Mesenchymal stem cell (in vitro differentiated cells and primary cell): ENCODE measurements around the gene MSI2.

ENCODE experiments used
- DNase-seq: peaks from one replicate; pipeline ENCODE4 v3.0.0-alpha.2; 2013
- H2AFZ ChIP-seq: one replicate; pipeline ENCODE4 v1.6.1; 2013; ENCODE audit warnings: low read depth, mild to moderate bottlenecking, control low read depth, inconsistent platforms, low read length, moderate library complexity
- H2AK5ac ChIP-seq: 2 replicates; pipeline ENCODE4 v1.6.1; 2013; ENCODE audit warnings: low read length, moderate library complexity, mild to moderate bottlenecking, inconsistent platforms; ENCODE audit not compliant: severe bottlenecking
- H2BK120ac ChIP-seq: one replicate; pipeline ENCODE4 v1.6.1; 2013; ENCODE audit warnings: low read depth, mild to moderate bottlenecking, inconsistent platforms, low read length, moderate library complexity
- H2BK12ac ChIP-seq, 2 experiments: one replicate each; pipeline ENCODE4 v1.6.1; 2013; ENCODE audit warnings: inconsistent platforms in 2 of 2, low read length in 2 of 2, mild to moderate bottlenecking in 2 of 2, moderate library complexity in 2 of 2, control low read depth in 1 of 2
- H2BK15ac ChIP-seq: one replicate; pipeline ENCODE4 v1.6.1; 2013; ENCODE audit warnings: mild to moderate bottlenecking, low read depth, inconsistent platforms; ENCODE audit not compliant: poor library complexity, severe bottlenecking
- H2BK5ac ChIP-seq: 2 replicates; pipeline ENCODE4 v1.6.1; 2013; ENCODE audit warnings: low read depth, mild to moderate bottlenecking, low read length, control low read depth, inconsistent platforms; ENCODE audit not compliant: poor library complexity, severe bottlenecking
- H3K14ac ChIP-seq, 2 experiments: one replicate each; pipeline ENCODE4 v1.6.1; 2013; ENCODE audit warnings: inconsistent platforms in 2 of 2, low read length in 2 of 2, control low read depth in 1 of 2, mild to moderate bottlenecking in 1 of 2, moderate library complexity in 1 of 2
- H3K18ac ChIP-seq, 2 experiments: one replicate each; pipeline ENCODE4 v1.6.1; 2013; ENCODE audit warnings: inconsistent platforms in 2 of 2, low read length in 2 of 2, control low read depth in 1 of 2, low read depth in 1 of 2, mild to moderate bottlenecking in 1 of 2
- H3K23ac ChIP-seq, 2 experiments: one replicate each; pipeline ENCODE4 v1.6.1; 2013; ENCODE audit warnings: inconsistent platforms in 2 of 2, low read length in 2 of 2, mild to moderate bottlenecking in 2 of 2, moderate library complexity in 2 of 2, control low read depth in 1 of 2
- H3K27ac ChIP-seq: 2 replicates; pipeline ENCODE4 v1.5.1; 2013; ENCODE audit warnings: mild to moderate bottlenecking, moderate library complexity, low read length, control low read depth, inconsistent platforms; ENCODE audit not compliant: poor library complexity, severe bottlenecking
- H3K27me3 ChIP-seq, 2 experiments: 2 replicates each; pipeline versions ENCODE4 v1.6.1 to v1.7.0; 2013; ENCODE audit warnings: low read length in 2 of 2, mild to moderate bottlenecking in 2 of 2, moderate library complexity in 2 of 2, control low read depth in 1 of 2, inconsistent platforms in 1 of 2; ENCODE audit not compliant: control insufficient read depth in 1 of 2, insufficient read depth in 1 of 2
- H3K36me3 ChIP-seq, 2 experiments: 2 replicates each; pipeline versions ENCODE4 v1.6.1 to v1.7.0; 2013; ENCODE audit warnings: low read length in 2 of 2, control low read depth in 1 of 2, inconsistent platforms in 1 of 2, low read depth in 1 of 2, mild to moderate bottlenecking in 1 of 2; ENCODE audit not compliant: insufficient read depth in 2 of 2, control insufficient read depth in 1 of 2
- H3K4ac ChIP-seq, 2 experiments: one replicate each; pipeline ENCODE4 v1.6.1; 2013; ENCODE audit warnings: inconsistent platforms in 2 of 2, low read length in 2 of 2, mild to moderate bottlenecking in 2 of 2, moderate library complexity in 2 of 2, control low read depth in 1 of 2, low read depth in 1 of 2
- H3K4me1 ChIP-seq: 2 replicates; pipeline ENCODE4 v1.6.1; 2013; ENCODE audit warnings: low read depth, low read length, control low read depth; ENCODE audit not compliant: control insufficient read depth, insufficient read depth
- H3K4me2 ChIP-seq: 2 replicates; pipeline ENCODE4 v1.6.1; 2013; ENCODE audit warnings: low read length, mild to moderate bottlenecking, inconsistent platforms; ENCODE audit not compliant: poor library complexity, severe bottlenecking
- H3K4me3 ChIP-seq, 2 experiments: 2 replicates each; pipeline versions ENCODE4 v1.5.1 to v1.7.0; 2013; ENCODE audit warnings: low read length in 2 of 2, mild to moderate bottlenecking in 2 of 2, control low read depth in 1 of 2, low read depth in 1 of 2; ENCODE audit not compliant: insufficient read depth in 1 of 2
- H3K79me1 ChIP-seq: replicated peaks from 2 replicates; pipeline ENCODE4 v1.6.1; 2013; ENCODE audit warnings: mild to moderate bottlenecking, control low read depth, low read length, inconsistent platforms; ENCODE audit not compliant: poor library complexity, severe bottlenecking
- H3K9ac ChIP-seq: 2 replicates; pipeline ENCODE4 v1.7.0; 2013; ENCODE audit warnings: mild to moderate bottlenecking, low read length, moderate library complexity
- H3K9me3 ChIP-seq: 2 replicates; pipeline ENCODE4 v1.7.0; 2013; ENCODE audit warnings: mild to moderate bottlenecking, low read length; ENCODE audit not compliant: control insufficient read depth
- H4K8ac ChIP-seq: one replicate; pipeline ENCODE4 v1.6.1; 2013; ENCODE audit warnings: inconsistent platforms, mild to moderate bottlenecking, low read length, moderate library complexity
- H4K91ac ChIP-seq: one replicate; pipeline ENCODE4 v1.6.1; 2013; ENCODE audit warnings: mild to moderate bottlenecking, low read length, inconsistent platforms
- WGBS: methylation state at CpG from one replicate; pipeline ENCODE4 v1.1.7; 2013; ENCODE audit warnings: mixed read lengths; 5-methylcytosine and 5-hydroxymethylcytosine counted together

MSI2 gene

GRCh38 chr17:57697197-57697596 lies 440.9 kb downstream of the MSI2 start:
- H3K4ac ChIP-seq, result no peak overlapping the region
- no peak overlapping the region for H2AK5ac ChIP-seq
- no peak for DNase-seq
- no peak overlapping the region for H2BK12ac ChIP-seq
- H4K8ac ChIP-seq, result no peak overlapping the region
- no peak overlapping the region for H3K4me3 ChIP-seq
- no peak overlapping the region for H3K27ac ChIP-seq
- 93% methylated on average over 7 of the region's 7 CpGs for WGBS
- no peaks in the 10 kb centered on the region for H3K79me1 ChIP-seq
- H3K23ac ChIP-seq, result no peak overlapping the region
- H3K18ac ChIP-seq, result no peak overlapping the region
- H3K14ac ChIP-seq, result peak overlapping the region in 1 of 2 experiments; percentile 13
- H3K27me3 ChIP-seq, result peaks cover 21 to 46% of the 10 kb centered on the region in 2 experiments
- H2AFZ ChIP-seq, result no peak overlapping the region
- no peak overlapping the region for H2BK5ac ChIP-seq
- no peaks in the 10 kb centered on the region for H3K36me3 ChIP-seq
- H3K4me1 ChIP-seq, result no peaks in the 10 kb centered on the region
- no peak overlapping the region for H2BK15ac ChIP-seq
- H3K9ac ChIP-seq, result no peak overlapping the region
- no peak overlapping the region for H2BK120ac ChIP-seq
- peaks cover 9% of the 10 kb centered on the region for H3K9me3 ChIP-seq
- H3K4me2 ChIP-seq, result no peak overlapping the region
- H4K91ac ChIP-seq, result no peak overlapping the region

- H2BK5ac ChIP-seq, result no peak overlapping the region
- H2BK12ac ChIP-seq, result no peak overlapping the region
- H3K79me1 ChIP-seq, result no peaks in the 10 kb centered on the region
- peak overlapping the region in 1 of 2 experiments; percentile 47 for H3K14ac ChIP-seq
- no peak overlapping the region for H3K9ac ChIP-seq
- H3K4me1 ChIP-seq, result no peaks in the 10 kb centered on the region
- no peak overlapping the region for H2AFZ ChIP-seq
- H3K18ac ChIP-seq, result no peak overlapping the region
- no peak overlapping the region for H2AK5ac ChIP-seq
- H3K4me3 ChIP-seq, result peak overlapping the region in 1 of 2 experiments; percentile 24
- no peak overlapping the region for H3K4me2 ChIP-seq
- H3K27me3 ChIP-seq, result peaks cover 21 to 48% of the 10 kb centered on the region in 2 experiments
- H3K27ac ChIP-seq, result no peak overlapping the region
- no peak overlapping the region for H4K8ac ChIP-seq
- H3K4ac ChIP-seq, result no peak overlapping the region
- no peak for DNase-seq
- H3K36me3 ChIP-seq, result no peaks in the 10 kb centered on the region
- no peak overlapping the region for H4K91ac ChIP-seq
- no peak overlapping the region for H2BK120ac ChIP-seq
- no peak overlapping the region for H2BK15ac ChIP-seq
- peak overlapping the region in 1 of 2 experiments; percentile 43 for H3K23ac ChIP-seq
- H3K9me3 ChIP-seq, result peaks cover 9% of the 10 kb centered on the region
- WGBS, result 58% methylated on average over 12 of the region's 12 CpGs
These were observed 441.8 kb downstream of the MSI2 start for GRCh38 chr17:57697891-57698711.

- no peak for DNase-seq
- 47% methylated on average over 7 of the region's 9 CpGs for WGBS
- Histone ChIP-seq H2BK5ac (no peak overlapping the region), H3K14ac (no peak overlapping the region), H3K23ac (no peak overlapping the region), H3K4me2 (no peak overlapping the region), H3K36me3 (no peaks in the 10 kb centered on the region), H2BK120ac (no peak overlapping the region), H3K18ac (no peak overlapping the region), H3K4me3 (no peak overlapping the region), H3K79me1 (no peaks in the 10 kb centered on the region), H4K91ac (no peak overlapping the region), H3K27ac (no peak overlapping the region), H4K8ac (no peak overlapping the region), H3K4ac (no peak overlapping the region), H3K9me3 (peaks cover 6% of the 10 kb centered on the region), H2BK15ac (no peak overlapping the region), H2AFZ (no peak overlapping the region), H3K27me3 (peaks cover 21 to 50% of the 10 kb centered on the region in 2 experiments), H3K4me1 (no peaks in the 10 kb centered on the region), H2AK5ac (no peak overlapping the region), H2BK12ac (no peak overlapping the region), H3K9ac (no peak overlapping the region)
These were observed 443.5 kb downstream of the MSI2 start for GRCh38 chr17:57699751-57700219.

GRCh38 chr17:57701124-57701523 lies 444.8 kb downstream of the MSI2 start:
- Histone ChIP-seq H3K18ac (no peak overlapping the region), H3K9me3 (peaks cover 3% of the 10 kb centered on the region), H4K8ac (no peak overlapping the region), H3K79me1 (no peaks in the 10 kb centered on the region), H3K27ac (no peak overlapping the region), H2AFZ (no peak overlapping the region), H3K23ac (no peak overlapping the region), H3K4me2 (no peak overlapping the region), H2BK15ac (no peak overlapping the region), H3K4me3 (no peak overlapping the region), H2BK120ac (no peak overlapping the region), H2AK5ac (no peak overlapping the region), H3K14ac (no peak overlapping the region), H4K91ac (no peak overlapping the region), H3K4me1 (no peaks in the 10 kb centered on the region), H2BK5ac (no peak overlapping the region), H2BK12ac (no peak overlapping the region), H3K9ac (no peak overlapping the region), H3K36me3 (no peaks in the 10 kb centered on the region), H3K4ac (no peak overlapping the region), H3K27me3 (peaks cover 24 to 61% of the 10 kb centered on the region in 2 experiments)
- 96% methylated on average over 4 of the region's 5 CpGs for WGBS
- no peak for DNase-seq
